ENCODE measurements around the gene THRB. TPM values are rescaled to one million over a fixed set of nuclear protein-coding genes. Genes with fewer than 3 reads are reported as not detected.

The THRB gene
- total and polyA plus RNA-seq, 12 donors = 3.8 to 32.8 (median 26.0) TPM

DNA sequence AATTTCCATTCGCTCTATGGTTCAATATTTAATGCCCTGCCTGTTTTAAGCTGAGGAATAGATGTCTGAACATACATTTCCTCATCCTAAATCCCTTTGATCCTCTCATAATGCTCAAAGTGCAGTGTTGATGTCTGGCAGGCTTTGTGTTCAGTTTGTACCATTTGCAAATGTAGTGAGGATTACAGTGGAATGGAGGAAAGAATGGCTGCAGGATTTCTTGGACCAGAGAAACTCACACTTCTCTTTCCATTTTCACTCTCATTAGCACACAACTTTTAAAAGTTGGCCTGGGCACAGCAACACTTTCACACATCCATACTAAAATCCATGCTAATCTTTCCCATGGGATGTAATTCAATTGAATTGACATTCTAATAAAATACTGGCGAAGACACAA, 28.6 kb upstream of the THRB start:
- no peak for DNase-seq
- Histone ChIP-seq H3K27me3 (peaks cover 0 to 42% (median 0%) of the 10 kb centered on the region in 7 donors), H3K4me3 (no peak overlapping the region), H3K9me3 (no peaks in the 10 kb centered on the region), H3K4me1 (peaks cover 0 to 22% (median 6%) of the 10 kb centered on the region in 9 donors), H3K36me3 (no peaks in the 10 kb centered on the region), H3K27ac (no peak overlapping the region)
- 77 to 83% methylated on average over 2 of the region's 2 CpGs for WGBS, 2 donors
- no peak for ATAC-seq
- intact Hi-C loops (cut with DNase I) = loop anchor here in 2 of 10 donors (5.0 kb wide), 2 partner anchors 59 to 154 kb away; no protein-coding TSS in a partner anchor
- TF ChIP-seq CTCF (IDR thresholded peaks at IDR 0.05) = no peak

DNA sequence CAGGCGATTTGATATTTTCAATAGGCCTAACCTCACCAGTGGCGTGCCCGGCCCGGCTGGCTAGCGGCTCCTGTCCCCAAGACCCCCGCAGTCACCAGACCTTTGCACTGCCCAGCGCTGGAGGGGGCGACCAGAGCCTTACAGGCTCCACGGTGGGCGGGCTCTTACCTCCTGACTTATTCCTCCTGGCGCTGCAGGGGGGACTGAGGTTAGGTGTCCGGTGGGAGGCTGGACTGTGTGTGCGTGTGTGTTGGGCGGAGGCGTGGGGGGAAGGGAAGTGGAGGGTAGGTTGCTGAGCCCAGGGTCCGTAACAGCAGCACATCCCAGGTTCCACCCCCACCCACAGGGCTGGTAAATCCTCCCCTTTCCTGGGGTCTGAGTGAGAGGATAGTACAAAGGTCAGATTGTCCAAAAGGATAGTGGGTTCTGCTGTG, 27.5 kb upstream of the THRB start:
- DNase-seq = peak in 1 of 2 donors; percentile 16
- intact Hi-C loops (cut with DNase I) = loop anchor here in 2 of 10 donors (5.0 kb wide), 2 partner anchors 60 to 155 kb away; no protein-coding TSS in a partner anchor
- no peak for TF ChIP-seq CTCF (IDR thresholded peaks at IDR 0.05)

DNA sequence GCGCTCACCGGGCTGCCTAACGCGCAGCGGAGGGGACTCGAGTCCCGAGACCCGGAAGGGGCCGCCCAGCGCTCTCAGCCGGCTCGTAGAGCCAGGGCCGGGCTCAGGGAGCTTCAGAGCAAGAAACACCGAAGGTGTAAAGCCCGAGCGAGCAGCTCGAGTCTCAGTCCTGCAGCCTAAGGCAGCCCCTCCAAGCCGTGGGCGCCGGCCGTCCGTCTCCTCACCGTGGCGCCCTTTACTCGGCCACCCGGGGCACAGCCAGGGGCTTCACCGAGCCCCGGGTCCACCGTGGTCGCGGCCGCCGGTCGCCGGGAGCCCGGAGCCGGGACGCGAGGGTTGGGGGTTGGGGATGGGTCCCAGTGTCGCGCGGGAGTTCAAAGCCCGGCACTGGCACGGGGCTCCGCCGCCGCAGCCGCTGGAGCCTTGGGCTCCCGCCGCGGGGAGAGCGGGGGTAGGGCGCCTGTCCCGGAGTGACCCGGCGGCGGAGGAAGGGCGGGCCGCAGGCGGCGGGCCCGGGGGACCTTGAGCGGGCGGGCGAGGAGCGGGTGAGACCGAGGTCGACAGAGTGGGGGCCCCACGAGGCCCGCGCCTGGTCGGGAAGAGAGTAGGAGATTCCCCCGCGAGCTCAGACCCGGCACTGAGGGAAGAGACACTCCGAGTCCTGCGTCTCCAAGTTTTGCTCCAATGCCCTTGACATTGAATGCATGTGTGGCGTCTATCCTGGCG, 26.9 kb upstream of the THRB start:
- peak overlapping the region; percentile 58 to 87 (median 72) for H3K4me3 ChIP-seq
- 0% methylated on average over 75 to 78 of the region's 79 CpGs for WGBS, 2 donors
- intact Hi-C loops (cut with DNase I) = loop anchor here in 2 of 10 donors (5.0 kb wide), 2 partner anchors 61 to 156 kb away; no protein-coding TSS in a partner anchor
- no peaks in the 10 kb centered on the region for H3K36me3 ChIP-seq
- H3K4me1 ChIP-seq = peaks cover 0 to 22% (median 6%) of the 10 kb centered on the region in 9 donors
- no peaks in the 10 kb centered on the region for H3K9me3 ChIP-seq
- peak; percentile 51 to 80 for DNase-seq
- H3K27me3 ChIP-seq = peaks cover 0 to 42% (median 0%) of the 10 kb centered on the region in 7 donors
- peak in 4 of 9 donors; percentile 16 to 51 (median 49) for TF ChIP-seq CTCF (IDR thresholded peaks at IDR 0.05)
- ATAC-seq = peak; percentile 91 to 98 (median 94)
- peak overlapping the region; percentile 47 to 94 (median 86) for H3K27ac ChIP-seq

More for the DNA sequence above, 27.5 kb upstream of the THRB start:
- peaks cover 0 to 42% (median 0%) of the 10 kb centered on the region in 7 donors for H3K27me3 ChIP-seq
- H3K4me3 ChIP-seq = peak overlapping the region; percentile 58 to 87 (median 72)
- peak in 7 of 8 donors; percentile 8 to 62 (median 43) for ATAC-seq
- 16 to 23% methylated on average over 16 of the region's 16 CpGs for WGBS, 2 donors
- H3K4me1 ChIP-seq = peaks cover 0 to 22% (median 6%) of the 10 kb centered on the region in 9 donors
- no peaks in the 10 kb centered on the region for H3K36me3 ChIP-seq
- peak overlapping the region; percentile 47 to 94 (median 86) for H3K27ac ChIP-seq
- H3K9me3 ChIP-seq = no peaks in the 10 kb centered on the region

DNA sequence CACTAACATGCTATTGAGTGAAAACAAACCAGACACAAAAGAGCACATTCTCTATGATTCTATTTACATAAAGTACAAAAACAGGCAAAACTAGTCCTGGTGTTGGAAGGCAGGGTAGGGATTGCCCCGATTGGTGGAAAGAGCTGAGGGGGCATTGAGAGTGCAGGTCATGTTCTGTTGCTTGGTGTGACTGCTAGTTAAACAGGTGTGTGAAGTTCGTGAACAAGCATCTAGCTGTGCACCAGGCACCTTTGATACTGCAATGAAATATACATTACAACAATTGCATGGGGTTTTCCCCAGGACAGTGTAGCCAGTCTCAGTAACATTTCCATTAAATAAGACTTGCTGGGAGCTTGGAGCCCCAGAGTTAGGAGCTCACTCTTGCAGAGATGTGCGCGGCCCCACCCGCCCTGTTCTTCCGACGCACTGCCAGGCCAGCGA, 26.3 kb upstream of the THRB start:
- intact Hi-C loops (cut with DNase I) = loop anchor here in 2 of 10 donors (5.0 kb wide), 2 partner anchors 61 to 156 kb away; no protein-coding TSS in a partner anchor
- Histone ChIP-seq H3K4me1 (peaks cover 0 to 22% (median 6%) of the 10 kb centered on the region in 9 donors), H3K9me3 (no peaks in the 10 kb centered on the region), H3K27me3 (peaks cover 0 to 42% (median 0%) of the 10 kb centered on the region in 7 donors), H3K27ac (peak overlapping the region; percentile 47 to 94 (median 86)), H3K36me3 (no peaks in the 10 kb centered on the region), H3K4me3 (peak overlapping the region; percentile 58 to 87 (median 72))
- 13 to 17% methylated on average over 8 of the region's 8 CpGs for WGBS, 2 donors
- ATAC-seq = peak in 1 of 8 donors; percentile 89
- TF ChIP-seq CTCF (IDR thresholded peaks at IDR 0.05) = no peak
- DNase-seq = no peak
